IPS DF 19.7 (cell line): ENCODE data around the gene SECISBP2L.

Experiments
- DNase-seq: peaks from one replicate; pipeline ENCODE4 v3.0.0-alpha.2; 2013; ENCODE audit warnings: low read depth, low spot score

SECISBP2L gene

GRCh38 chr15:49060710-49061495 is 14.7 kb upstream of the SECISBP2L start:
- no peak for DNase-seq

- DNase-seq = no peak
Observed at GRCh38 chr15:49059491-49059890, 13.2 kb upstream of the SECISBP2L start.

GRCh38 chr15:49058559-49058958 is 12.3 kb upstream of the SECISBP2L start:
- no peak for DNase-seq

DNA sequence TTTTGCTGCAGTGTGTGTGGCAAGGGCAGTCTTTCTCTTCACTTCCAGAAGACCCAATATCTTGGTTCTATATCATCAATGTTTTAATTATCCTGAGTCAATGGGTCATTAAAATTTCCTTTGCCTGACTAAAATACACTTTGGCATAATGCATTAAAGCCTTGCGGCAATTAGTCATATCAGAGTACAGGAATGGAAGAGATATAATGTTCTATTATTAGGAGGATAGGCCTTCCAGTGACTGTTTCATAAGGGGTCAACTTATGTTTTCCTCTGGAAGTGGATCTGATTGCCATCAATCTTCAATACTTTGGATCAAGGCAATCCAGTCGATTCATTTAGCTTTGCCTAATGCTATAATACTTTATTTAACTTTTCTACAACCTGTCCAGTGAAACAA is 9.4 kb upstream of the SECISBP2L start:
- no peak for DNase-seq

DNA sequence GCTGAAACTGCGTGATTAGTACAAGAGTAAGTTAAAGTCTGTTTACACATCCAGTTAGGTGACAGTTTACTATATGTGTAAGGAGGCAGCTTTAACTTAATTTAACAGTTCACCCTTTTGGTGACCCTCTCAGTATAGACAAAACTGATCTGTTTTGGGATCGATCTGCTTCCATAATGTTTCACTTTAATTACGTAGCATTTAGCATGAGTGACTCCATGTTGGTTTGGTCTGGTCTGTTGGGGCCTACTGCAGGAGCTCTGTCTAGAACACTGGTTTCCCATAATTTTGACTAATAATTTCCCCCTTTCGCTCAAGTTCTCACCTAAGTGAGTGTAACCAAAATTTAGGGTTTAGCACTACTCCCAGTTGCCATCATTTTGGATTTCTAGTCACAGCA is 6.4 kb upstream of the SECISBP2L start:
- no peak for DNase-seq

- DNase-seq = no peak
Observed at GRCh38 chr15:49047456-49047855, 1.2 kb upstream of the SECISBP2L start.

GRCh38 chr15:49045751-49046219 is 461 bp downstream of the SECISBP2L start:
- no peak for DNase-seq

GRCh38 chr15:49044766-49045606 is 1.3 kb downstream of the SECISBP2L start:
- DNase-seq = no peak

GRCh38 chr15:49044002-49044401 is 2.2 kb downstream of the SECISBP2L start:
- DNase-seq = no peak

DNA sequence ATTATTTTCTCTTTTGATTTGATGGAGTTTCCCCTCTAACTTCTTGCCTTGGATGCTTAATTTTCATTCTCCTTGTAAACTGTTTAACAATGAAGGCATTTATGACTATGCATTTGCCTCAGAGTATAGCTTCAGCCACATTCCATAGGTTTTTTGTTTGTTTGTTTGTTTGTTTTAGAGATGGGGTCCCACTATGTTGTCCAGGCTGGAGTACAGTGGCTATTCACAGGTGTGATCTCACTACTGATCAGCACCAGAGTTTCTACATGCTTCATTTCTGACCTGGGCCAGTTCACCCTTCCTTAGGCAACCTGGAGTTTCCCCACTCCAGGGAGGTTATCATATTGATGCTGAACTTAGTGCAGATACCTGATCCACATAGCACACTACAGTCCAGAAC is 4.1 kb downstream of the SECISBP2L start:
- no peak for DNase-seq

- DNase-seq = no peak
Observed at GRCh38 chr15:49041426-49041825, 4.8 kb downstream of the SECISBP2L start.

GRCh38 chr15:49040151-49040550 is 6.1 kb downstream of the SECISBP2L start:
- no peak for DNase-seq

DNA sequence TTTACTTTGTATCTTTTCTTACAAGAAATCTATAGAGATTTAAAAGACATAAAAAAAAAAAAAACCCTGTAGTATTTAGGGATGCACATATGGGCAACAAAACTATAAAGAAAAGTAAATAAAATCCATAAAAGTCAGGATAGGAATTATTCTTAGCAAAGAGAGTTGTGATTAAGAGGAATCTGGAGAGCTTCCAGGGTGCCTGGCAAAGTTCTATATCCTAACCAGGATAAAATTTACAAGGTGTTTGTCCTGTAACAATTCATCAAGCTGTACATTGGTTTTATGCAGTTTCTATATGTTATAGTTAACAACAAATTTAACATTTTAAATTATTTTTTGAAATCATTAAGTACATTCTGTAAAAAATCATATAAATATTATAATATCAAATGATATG is 7.9 kb downstream of the SECISBP2L start:
- DNase-seq = no peak

- DNase-seq = no peak
Observed at GRCh38 chr15:49037546-49037940, 8.7 kb downstream of the SECISBP2L start.

- DNase-seq = no peak
Observed at GRCh38 chr15:49036650-49037545, 9.3 kb downstream of the SECISBP2L start.

DNA sequence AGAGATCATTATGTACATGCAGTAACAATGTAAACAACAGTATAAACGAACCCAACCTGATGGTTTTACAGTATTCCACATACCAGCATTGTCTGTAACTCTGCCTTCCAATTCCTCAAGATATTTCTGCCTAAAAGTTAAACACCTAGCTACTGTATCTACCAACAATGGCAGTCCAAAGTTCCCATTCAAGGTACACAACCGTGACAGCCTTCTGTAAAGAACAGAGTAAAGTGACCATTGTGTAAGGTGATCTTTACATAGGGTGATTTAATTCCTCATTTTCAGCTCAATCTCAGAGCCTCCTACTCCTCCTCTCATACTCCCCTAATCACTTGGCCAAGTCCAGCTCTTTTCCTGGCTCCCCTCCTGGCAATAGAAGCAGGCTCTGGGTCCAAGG is 10.4 kb downstream of the SECISBP2L start:
- DNase-seq = no peak

DNA sequence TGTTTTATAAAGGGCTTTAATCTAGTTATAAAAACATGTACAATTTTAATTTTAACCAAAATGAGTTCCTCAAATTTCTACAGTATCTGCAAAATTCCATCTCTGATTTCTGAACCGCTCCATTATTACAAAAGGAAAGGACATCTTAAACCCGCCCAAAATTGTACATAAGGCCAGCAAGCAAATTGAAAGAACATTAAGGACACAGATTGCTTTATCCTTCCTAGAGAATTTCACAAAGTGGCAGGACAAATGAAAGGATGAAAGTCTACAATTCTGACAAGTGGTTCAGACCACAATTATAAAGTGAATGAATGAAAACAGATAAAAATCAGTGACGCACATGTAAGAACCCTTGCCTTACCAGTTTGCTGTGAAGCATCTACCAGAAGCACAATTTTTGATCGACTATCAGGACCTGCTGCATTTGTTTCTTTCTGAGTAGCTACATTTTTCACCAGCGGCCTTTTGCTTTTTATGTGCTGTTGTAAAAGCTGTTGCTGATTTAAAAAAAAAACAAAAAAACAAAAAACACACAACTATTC is 13.6 kb downstream of the SECISBP2L start:
- no peak for DNase-seq

- no peak for DNase-seq
Observed at GRCh38 chr15:49031804-49032203, 14.4 kb downstream of the SECISBP2L start.

GRCh38 chr15:49026700-49027099 is 19.5 kb downstream of the SECISBP2L start:
- DNase-seq = no peak

DNA sequence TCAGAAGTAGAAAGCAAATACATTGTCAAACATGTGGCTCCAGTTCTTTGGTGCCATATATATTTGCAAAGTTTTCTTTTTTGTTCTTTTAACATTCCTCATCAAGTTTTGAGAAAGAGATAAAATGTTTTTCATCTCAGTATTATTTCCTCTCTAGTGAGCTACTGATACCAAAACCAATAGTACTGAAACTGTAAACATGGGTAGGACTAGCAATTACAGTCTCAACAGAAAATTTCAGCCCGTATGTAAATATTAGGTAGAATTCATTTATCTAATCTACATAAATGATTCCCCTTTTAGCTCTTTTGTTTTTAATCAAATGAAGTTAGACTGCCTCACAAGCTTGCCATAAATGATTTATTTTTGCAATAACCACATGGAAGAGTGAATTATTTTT is 21.4 kb downstream of the SECISBP2L start:
- DNase-seq = no peak

DNA sequence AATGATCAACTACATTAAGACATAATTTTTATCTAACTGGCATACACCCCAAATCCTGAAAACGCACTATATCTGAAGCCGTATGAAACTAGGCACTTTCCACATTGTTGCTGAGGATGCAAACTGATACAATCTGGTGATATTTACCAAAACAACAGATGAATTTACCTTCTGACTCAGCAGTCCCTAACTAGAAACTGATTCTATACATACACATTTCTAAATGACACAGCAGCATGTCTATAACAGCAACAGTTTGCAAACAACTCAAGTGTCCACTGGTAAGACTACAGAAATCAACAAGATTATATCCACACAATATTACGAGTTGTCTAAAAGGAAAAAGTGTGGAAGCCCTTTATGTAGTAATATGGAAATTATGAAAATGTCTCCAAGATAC is 22.9 kb downstream of the SECISBP2L start:
- DNase-seq = no peak

DNA sequence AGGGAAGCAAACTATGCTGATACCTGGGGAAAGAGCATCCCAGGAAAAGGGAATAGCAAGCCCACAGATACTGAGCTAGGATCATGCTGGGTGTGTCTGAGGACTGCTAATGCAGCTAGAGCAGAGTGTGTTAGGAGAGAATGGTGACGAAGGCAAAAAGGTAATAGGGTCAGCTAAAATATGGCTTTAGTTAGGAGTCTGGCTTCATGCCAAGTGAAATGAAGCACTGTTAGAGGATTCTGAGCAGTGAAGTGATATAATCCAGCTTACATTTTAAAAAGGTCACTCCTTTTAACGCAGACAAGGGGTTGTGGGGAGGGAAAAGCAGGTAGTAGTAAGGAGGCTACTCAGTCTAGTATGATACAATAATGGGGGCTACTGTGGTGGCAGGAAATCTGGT is 30.4 kb downstream of the SECISBP2L start:
- no peak for DNase-seq
